NCI-H446 treated with DMSO at 0.1 percent for 48 hours (cell line): ENCODE results near the gene OBSL1.
A peak's percentile ranks its signal among the peaks of the same experiment; 100 is the strongest.

Experiments
- DNase-seq: peaks from one replicate; lab custom pipeline; 2025; lab: John Stamatoyannopoulos, UW

Gene OBSL1

GRCh38 chr2:219565130-219566080 is 5.9 kb downstream of the OBSL1 start:
- DNase-seq = no peak

- no peak for DNase-seq
Measured at GRCh38 chr2:219563271-219563928, 7.9 kb downstream of the OBSL1 start.

- DNase-seq = no peak
Measured at GRCh38 chr2:219562049-219563020, 9.0 kb downstream of the OBSL1 start.

- no peak for DNase-seq
Measured at GRCh38 chr2:219561179-219562048, 9.9 kb downstream of the OBSL1 start.

GRCh38 chr2:219560893-219561178 is 10.5 kb downstream of the OBSL1 start:
- no peak for DNase-seq

GRCh38 chr2:219560037-219560892 is 11.1 kb downstream of the OBSL1 start:
- no peak for DNase-seq

GRCh38 chr2:219559156-219559915 is 12.0 kb downstream of the OBSL1 start:
- DNase-seq = no peak

- DNase-seq = no peak
Measured at GRCh38 chr2:219557791-219558785, 13.3 kb downstream of the OBSL1 start.

- DNase-seq = no peak
Measured at GRCh38 chr2:219557320-219557719, 14.0 kb downstream of the OBSL1 start.

GRCh38 chr2:219556413-219556812 is 14.9 kb downstream of the OBSL1 start:
- no peak for DNase-seq

GRCh38 chr2:219555956-219556355 is 15.4 kb downstream of the OBSL1 start:
- DNase-seq = no peak

GRCh38 chr2:219554350-219554749 is 17.0 kb downstream of the OBSL1 start:
- no peak for DNase-seq

- no peak for DNase-seq
Measured at GRCh38 chr2:219553463-219553963, 17.8 kb downstream of the OBSL1 start.

GRCh38 chr2:219553168-219553417 is 18.2 kb downstream of the OBSL1 start:
- no peak for DNase-seq

GRCh38 chr2:219552382-219553167 is 18.8 kb downstream of the OBSL1 start:
- DNase-seq = peak; percentile 30

- DNase-seq = no peak
Measured at GRCh38 chr2:219551441-219552381, 19.6 kb downstream of the OBSL1 start.
